ENCODE data around the gene NAP1L4. TPM values are rescaled to one million over a fixed set of nuclear protein-coding genes. Genes with fewer than 3 reads are reported as not detected.

The NAP1L4 gene
- total and polyA plus RNA-seq, 2 of the 8 experiments (the other 6 are each of a cell fraction or from before 2014, with no cell fraction given) = 75.8 to 194 TPM

DNA sequence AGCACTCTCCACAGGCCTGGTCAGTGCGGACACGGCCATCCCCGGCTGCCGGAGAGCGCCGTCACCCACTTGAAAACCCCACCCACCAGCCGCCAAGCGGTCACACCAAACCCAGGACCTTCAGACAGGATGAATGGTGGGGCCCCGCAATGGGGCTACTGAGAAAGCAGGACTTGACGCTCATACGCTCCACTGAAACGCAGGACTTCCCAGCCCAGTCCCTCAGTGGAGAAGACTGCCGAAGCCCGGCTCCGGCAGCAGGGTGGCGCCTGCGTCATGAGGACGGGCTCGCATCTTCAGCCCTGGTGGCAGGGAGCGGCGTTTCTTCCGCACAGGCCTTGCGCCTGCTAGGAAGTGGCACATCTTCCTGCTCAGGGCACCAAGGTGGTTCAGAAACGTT, 47.6 kb downstream of the NAP1L4 start:
- Histone ChIP-seq H3K27me3 (replicated peaks in 1 of 4; ENCODE audit: control insufficient read depth in 3 of 4, extremely low read depth in 1 of 4, insufficient read depth in 3 of 4, low read length in 3 of 4) (no peaks in the 10 kb centered on the region), H3K4me3 (ENCODE audit: extremely low read depth in 1 of 4, insufficient read depth in 2 of 4, low read depth in 3 of 4, low read length in 4 of 4) (no peak overlapping the region), H3K27ac (ENCODE audit: low read depth, low read length) (no peak overlapping the region), H3K9me3 (ENCODE audit: insufficient read depth in 2 of 2, low read depth in 1 of 2, low read length in 1 of 2) (peaks cover 0 to 9% of the 10 kb centered on the region in 2 experiments; a peak in 2 of 4 replicates), H3K4me1 (replicated peaks in 1 of 4; ENCODE audit: control insufficient read depth in 3 of 4, insufficient read depth in 4 of 4, low read length in 3 of 4) (peaks cover 0 to 30% (median 12%) of the 10 kb centered on the region in 4 experiments; a peak in 6 of 7 replicates), H3K79me1 (ENCODE audit: low read depth, low read length) (peaks cover 3% of the 10 kb centered on the region; the same call in 1 of the 2 replicates), H3K23ac (ENCODE audit: insufficient read length) (no peak overlapping the region), H2BK120ac (replicated peaks; ENCODE audit: low read depth, low read length) (no peak overlapping the region), H3K36me3 (ENCODE audit: control insufficient read depth in 2 of 4, insufficient read depth in 4 of 4, low read length in 3 of 4) (peaks cover 7 to 31% (median 19%) of the 10 kb centered on the region in 4 experiments; a peak in 6 of 8 replicates), H3K14ac (ENCODE audit: insufficient read length) (no peak overlapping the region), H2AFZ (ENCODE audit: low read length) (no peak overlapping the region), H3K4ac (replicated peaks; ENCODE audit: insufficient read length, low read depth, low read length) (no peak overlapping the region), H3K79me2 (ENCODE audit: control insufficient read depth in 1 of 2, insufficient read depth in 2 of 2, low read length in 2 of 2) (no peaks in the 10 kb centered on the region), H2BK12ac (ENCODE audit: low read depth, low read length) (no peak overlapping the region), H3K23me2 (ENCODE audit: low read depth, low read length) (no peaks in the 10 kb centered on the region), H2BK20ac (ENCODE audit: low read length) (no peak overlapping the region), H3K4me2 (ENCODE audit: insufficient read depth in 1 of 2, low read depth in 2 of 2, low read length in 2 of 2) (peak overlapping the region in 1 of 2 experiments; percentile 27; a peak in 1 of 4 replicates), H2AK5ac (ENCODE audit: low read depth, low read length) (no peak overlapping the region), H4K91ac (replicated peaks; ENCODE audit: insufficient read length, low read length) (no peak overlapping the region), H3K9ac (replicated peaks in 1 of 4; ENCODE audit: extremely low read depth in 1 of 4, low read depth in 3 of 4, low read length in 3 of 4) (no peak overlapping the region), H2BK5ac (ENCODE audit: low read depth, low read length) (no peak overlapping the region), H4K8ac (ENCODE audit: extremely low read depth, insufficient read depth, low read length) (no peak overlapping the region), H4K20me1 (replicated peaks in 1 of 2; ENCODE audit: control insufficient read depth in 1 of 2, insufficient read depth in 2 of 2, low read length in 2 of 2) (peaks cover 25 to 35% of the 10 kb centered on the region in 2 experiments), H3K18ac (ENCODE audit: extremely low read depth, low read length) (no peak overlapping the region), H4K5ac (ENCODE audit: insufficient read length, low read depth, low read length) (no peak overlapping the region), H2BK15ac (ENCODE audit: low read length) (no peak overlapping the region), H3K56ac (replicated peaks; ENCODE audit: insufficient read length, low read depth, low read length) (no peak overlapping the region)
- ChIA-PET POLR2A (ENCODE audit: partially characterized antibody) (interaction anchor here (2.9 kb wide), 1 partner anchor 14 kb away, joined by 13 read pairs; no protein-coding TSS in a partner anchor), CTCF (ENCODE audit: partially characterized antibody) (interaction anchor here (4.9 kb wide), 1 partner anchor 13 kb away, joined by 33 read pairs; the partner anchor contains the start of gene PHLDA2)
- WGBS, 2 experiments (ENCODE audit: extremely low coverage in 1 of 2, insufficient coverage in 1 of 2, insufficient read length in 1 of 2, insufficient replicate concordance in 2 of 2, low coverage in 1 of 2, low lambda C conversion rate in 2 of 2, missing lambda C conversion rate in 1 of 2) = 98% methylated on average over 24 of the region's 24 CpGs; no CpG with 5 or more reads in 1 of the 2 experiments
- TF ChIP-seq BCL11A (IDR thresholded peaks at IDR 0.05; ENCODE audit: low read depth in 2 of 2, low read length in 2 of 2) = no peak
- TF ChIP-seq, protein P1, sequence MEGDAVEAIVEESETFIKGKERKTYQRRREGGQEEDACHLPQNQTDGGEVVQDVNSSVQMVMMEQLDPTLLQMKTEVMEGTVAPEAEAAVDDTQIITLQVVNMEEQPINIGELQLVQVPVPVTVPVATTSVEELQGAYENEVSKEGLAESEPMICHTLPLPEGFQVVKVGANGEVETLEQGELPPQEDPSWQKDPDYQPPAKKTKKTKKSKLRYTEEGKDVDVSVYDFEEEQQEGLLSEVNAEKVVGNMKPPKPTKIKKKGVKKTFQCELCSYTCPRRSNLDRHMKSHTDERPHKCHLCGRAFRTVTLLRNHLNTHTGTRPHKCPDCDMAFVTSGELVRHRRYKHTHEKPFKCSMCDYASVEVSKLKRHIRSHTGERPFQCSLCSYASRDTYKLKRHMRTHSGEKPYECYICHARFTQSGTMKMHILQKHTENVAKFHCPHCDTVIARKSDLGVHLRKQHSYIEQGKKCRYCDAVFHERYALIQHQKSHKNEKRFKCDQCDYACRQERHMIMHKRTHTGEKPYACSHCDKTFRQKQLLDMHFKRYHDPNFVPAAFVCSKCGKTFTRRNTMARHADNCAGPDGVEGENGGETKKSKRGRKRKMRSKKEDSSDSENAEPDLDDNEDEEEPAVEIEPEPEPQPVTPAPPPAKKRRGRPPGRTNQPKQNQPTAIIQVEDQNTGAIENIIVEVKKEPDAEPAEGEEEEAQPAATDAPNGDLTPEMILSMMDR (IDR thresholded peaks at IDR 0.05; ENCODE audit: control extremely low read depth in 1 of 3, insufficient read depth in 1 of 3, low read depth in 1 of 3, low read length in 3 of 3) = peak in 1 of 3 experiments; percentile 29; a peak in 2 of 4 replicates
- DNase-seq (ENCODE audit: low read depth in 1 of 2, low spot score in 2 of 2) (no peak), FAIRE-seq (no peak)

Measured in H1 (cell line).